ENCODE measurements around the gene COL6A3. TPM values are rescaled to one million over a fixed set of nuclear protein-coding genes. Genes with fewer than 3 reads are reported as not detected.

The COL6A3 gene
- polyA plus RNA-seq, 1 of the 3 experiments (the other 2 are of a cell fraction) = 18.5 TPM

GRCh38 chr2:237314198-237314597 lies 99.8 kb downstream of the COL6A3 start (continued):
- TF ChIP-seq REST (IDR thresholded peaks at IDR 0.05; ENCODE audit: low read depth, low read length) (no peak), CHD2 (IDR thresholded peaks at IDR 0.05; ENCODE audit: low read length, partially characterized antibody) (no peak), USF1 (IDR thresholded peaks at IDR 0.05; ENCODE audit: borderline replicate concordance, low read depth) (no peak), CTCF (IDR thresholded peaks at IDR 0.05) (no peak), YY1 (IDR thresholded peaks at IDR 0.05; ENCODE audit: low read depth) (no peak), PBX3 (IDR thresholded peaks at IDR 0.05) (no peak), TAF1 (IDR thresholded peaks at IDR 0.05; ENCODE audit: borderline replicate concordance, low read depth, low read length) (no peak)

- no peak overlapping the region for H3K4me2 ChIP-seq
- DNase-seq = no peak
- TF ChIP-seq IRF3 (IDR thresholded peaks at IDR 0.05; ENCODE audit: low read depth, low read length) (no peak), POLR2AphosphoS5 (IDR thresholded peaks at IDR 0.05; ENCODE audit: low read depth, low read length) (no peak), GATA2 (CRISPR knock-in tag; IDR thresholded peaks at IDR 0.05) (no peak), USF2 (IDR thresholded peaks at IDR 0.05; ENCODE audit: borderline replicate concordance, low read depth, low read length) (no peak), USF1 (IDR thresholded peaks at IDR 0.05; ENCODE audit: borderline replicate concordance, low read depth) (no peak), RCOR1 (IDR thresholded peaks at IDR 0.05; ENCODE audit: low read length) (no peak), FOSL2 (IDR thresholded peaks at IDR 0.05; ENCODE audit: borderline replicate concordance, low read depth) (no peak), ZBTB33 (IDR thresholded peaks at IDR 0.05; ENCODE audit: borderline replicate concordance, low read depth) (no peak)
These were observed 101.8 kb downstream of the COL6A3 start for GRCh38 chr2:237312021-237312755.

More at GRCh38 chr2:237312021-237312755, 101.8 kb downstream of the COL6A3 start:
- H2AFZ ChIP-seq (ENCODE audit: low read depth) = peak overlapping the region; percentile 37; the same call in 1 of the 2 replicates
- 79% methylated on average over 11 of the region's 12 CpGs for WGBS (ENCODE audit: low lambda C conversion rate)
- H3K9ac ChIP-seq = no peak overlapping the region
- ChIA-PET CTCF (interaction anchor here (0.6 kb wide), 1 partner anchor 174 kb away, joined by 3 read pairs; no protein-coding TSS in a partner anchor), POLR2A (no interaction called here)
- H3K9me2 ChIP-seq = no peaks in the 10 kb centered on the region
- H3K4me1 ChIP-seq (ENCODE audit: control insufficient read depth in 1 of 2, insufficient read depth in 2 of 2, low read depth in 1 of 2, low read length in 1 of 2) = peaks cover 15 to 23% of the 10 kb centered on the region in 2 experiments
- no peaks in the 10 kb centered on the region for H4K20me1 ChIP-seq (ENCODE audit: insufficient read depth)
- peaks cover 11% of the 10 kb centered on the region for H3F3A ChIP-seq (replicated peaks; ENCODE audit: insufficient read depth)
- no peaks in the 10 kb centered on the region for H3K36me3 ChIP-seq (replicated peaks in 1 of 2; ENCODE audit: control insufficient read depth in 1 of 2, insufficient read depth in 2 of 2, low read length in 1 of 2)
- H3K27me3 ChIP-seq (ENCODE audit: insufficient read depth) = no peaks in the 10 kb centered on the region
- no peak overlapping the region for H3K4me3 ChIP-seq (ENCODE audit: low read depth in 2 of 2, low read length in 1 of 2)
- no peaks in the 10 kb centered on the region for H3K9me3 ChIP-seq
- no peaks in the 10 kb centered on the region for H3K79me2 ChIP-seq (ENCODE audit: insufficient read depth)
- H3K27ac ChIP-seq (ENCODE audit: low read depth in 2 of 2, low read length in 1 of 2) = peak overlapping the region in 1 of 2 experiments; percentile 56; a peak in 2 of 4 replicates

Measured in SK-N-SH (cell line).